GM19023 (cell line): ENCODE measurements around the gene IFNA13.
"Not testable (repeated sequence)": the region's sequence is repeated elsewhere in the genome, so short reads cannot be mapped to it uniquely, and the experiment has no call there.

ENCODE experiments used
- ATAC-seq: cut with Tn5 transposase; IDR thresholded peaks from one replicate; pipeline ENCODE4 v1.9.1; 2021; ENCODE audit warnings: mild to moderate bottlenecking, moderate library complexity; ENCODE audit not compliant: unreplicated experiment

Gene IFNA13

GRCh38 chr9:21367957-21368356 lies at the start of gene IFNA13:
Gene IFNA13, minus strand, starts transcription at chr9:21368057. Its CDS starts 47 bp downstream, at chr9:21368010.
- ATAC-seq: no peak

GRCh38 chr9:21415493-21416267 lies 47.8 kb upstream of the IFNA13 start:
- ATAC-seq: no peak

- ATAC-seq: no peak
These were observed 46.5 kb upstream of the IFNA13 start for GRCh38 chr9:21414220-21414940.

- no peak for ATAC-seq
These were observed 45.8 kb upstream of the IFNA13 start for GRCh38 chr9:21413624-21414023.

GRCh38 chr9:21413151-21413550 lies 45.3 kb upstream of the IFNA13 start:
- no peak for ATAC-seq

- no peak for ATAC-seq
These were observed 44.2 kb upstream of the IFNA13 start for GRCh38 chr9:21412107-21412506.

- no peak for ATAC-seq
These were observed 41.0 kb upstream of the IFNA13 start, which contains the start of gene IFNA8 for GRCh38 chr9:21408817-21409216. Gene IFNA8, plus strand, starts transcription at chr9:21409117. Its CDS starts 60 bp downstream, at chr9:21409177.

GRCh38 chr9:21404146-21404545 lies 36.3 kb upstream of the IFNA13 start:
- ATAC-seq: no peak

- no peak for ATAC-seq
These were observed 34.8 kb upstream of the IFNA13 start for GRCh38 chr9:21402386-21403251.

GRCh38 chr9:21399956-21400355 lies 32.1 kb upstream of the IFNA13 start:
- no peak for ATAC-seq

- no peak for ATAC-seq
These were observed 31.2 kb upstream of the IFNA13 start for GRCh38 chr9:21398955-21399489.

GRCh38 chr9:21395778-21396717 lies 28.2 kb upstream of the IFNA13 start:
- ATAC-seq: peak; percentile 75

- peak; percentile 71 for ATAC-seq
These were observed 24.4 kb upstream of the IFNA13 start for GRCh38 chr9:21392270-21392669.

- no peak for ATAC-seq
These were observed 17.3 kb upstream of the IFNA13 start, which contains the start of gene IFNA2 for GRCh38 chr9:21385131-21385670. Gene IFNA2, minus strand, starts transcription at chr9:21385398. Its CDS starts 69 bp downstream, at chr9:21385329.

- ATAC-seq: no peak
These were observed 15.8 kb upstream of the IFNA13 start for GRCh38 chr9:21383627-21384026.

GRCh38 chr9:21381448-21382339 lies 13.8 kb upstream of the IFNA13 start:
- ATAC-seq: peak; percentile 98

- ATAC-seq: not testable (repeated sequence)
These were observed 3.6 kb upstream of the IFNA13 start for GRCh38 chr9:21371467-21371866.

- peak; percentile 57 for ATAC-seq
These were observed 688 bp downstream of the IFNA13 start for GRCh38 chr9:21367169-21367568.
